Liver (tissue), 9 donors: ENCODE data around the gene CRLF1. TPM values are rescaled to one million over a fixed set of nuclear protein-coding genes. Genes with fewer than 3 reads are reported as not detected.

Source experiments
- DNase-seq: peaks from one replicate; pipeline ENCODE4 v3.0.0-alpha.2; 2017; ENCODE audit warnings: low spot score
- H3K27ac ChIP-seq, 2 donors: one replicate each; pipeline ENCODE4 v1.7.0; 2013; ENCODE audit warnings: inconsistent platforms in 2 of 2, low read length in 2 of 2, control low read depth in 1 of 2, low read depth in 1 of 2, mild to moderate bottlenecking in 1 of 2
- H3K27me3 ChIP-seq, 4 donors: one replicate each; pipeline versions ENCODE4 v1.6.1 to v1.7.0; 2013; ENCODE audit warnings: low read length in 3 of 4, inconsistent platforms in 1 of 4, mild to moderate bottlenecking in 1 of 4, moderate library complexity in 1 of 4; ENCODE audit not compliant: control insufficient read depth in 4 of 4, insufficient read depth in 4 of 4
- H3K36me3 ChIP-seq, 4 donors: one replicate each; pipeline versions ENCODE4 v1.6.1 to v1.7.0; 2013; ENCODE audit warnings: low read length in 3 of 4, mild to moderate bottlenecking in 3 of 4, low read depth in 1 of 4, moderate library complexity in 1 of 4; ENCODE audit not compliant: control insufficient read depth in 4 of 4, insufficient read depth in 3 of 4
- H3K4me1 ChIP-seq, 4 donors: one replicate each; pipeline versions ENCODE4 v1.6.1 to v1.7.0; 2013; ENCODE audit warnings: low read length in 3 of 4, mild to moderate bottlenecking in 3 of 4, moderate library complexity in 1 of 4; ENCODE audit not compliant: control insufficient read depth in 4 of 4, insufficient read depth in 4 of 4
- H3K4me3 ChIP-seq, 3 donors: one replicate each; pipeline versions ENCODE4 v1.6.1 to v1.7.0; 2013; ENCODE audit warnings: low read length in 3 of 3, control low read depth in 1 of 3, low read depth in 1 of 3, mild to moderate bottlenecking in 1 of 3
- H3K9ac ChIP-seq, 2 donors: one replicate each; pipeline ENCODE4 v1.7.0; 2013; ENCODE audit warnings: low read length in 2 of 2, mild to moderate bottlenecking in 2 of 2, moderate library complexity in 2 of 2, control low read depth in 1 of 2, low read depth in 1 of 2
- H3K9me3 ChIP-seq, 4 donors: one replicate each; pipeline versions ENCODE4 v1.6.1 to v1.7.0; 2013; ENCODE audit warnings: low read length in 3 of 4; ENCODE audit not compliant: control insufficient read depth in 4 of 4
- EGR1 ChIP-seq, 2 donors: IDR thresholded peaks; 2 replicates each; pipeline ENCODE4 v1.6.1; 2016 to 2018; ENCODE audit warnings: antibody characterized with exemption in 2 of 2, low read depth in 2 of 2
- GABPA ChIP-seq, 2 donors: IDR thresholded peaks in 1 of 2; conservative IDR thresholded peaks in 1 of 2; 2 replicates each; pipeline ENCODE4 v1.6.1; 2016; ENCODE audit warnings: antibody characterized with exemption in 2 of 2, mild to moderate bottlenecking in 1 of 2, moderate library complexity in 1 of 2
- HNF4A ChIP-seq, 2 donors: conservative IDR thresholded peaks; 2 replicates each; pipeline ENCODE4 v1.6.1; 2016; ENCODE audit warnings: antibody characterized with exemption in 2 of 2, mild to moderate bottlenecking in 2 of 2
- HNF4G ChIP-seq: IDR thresholded peaks from 2 replicates; pipeline ENCODE4 v1.6.1; 2016; ENCODE audit warnings: antibody characterized with exemption
- JUND ChIP-seq, 2 donors: IDR thresholded peaks; 2 replicates each; pipeline ENCODE4 v1.6.1; 2016; ENCODE audit warnings: antibody characterized with exemption in 2 of 2
- NR2F2 ChIP-seq: IDR thresholded peaks from 2 replicates; pipeline ENCODE4 v1.6.1; 2016; ENCODE audit warnings: antibody characterized with exemption
- RXRA ChIP-seq, 2 donors: IDR thresholded peaks; 2 replicates each; pipeline ENCODE4 v1.6.1; 2017 to 2018; ENCODE audit warnings: antibody characterized with exemption in 2 of 2, mild to moderate bottlenecking in 1 of 2
- TAF1 ChIP-seq: conservative IDR thresholded peaks from 2 replicates; pipeline ENCODE4 v1.6.1; 2016; ENCODE audit warnings: antibody characterized with exemption, mild to moderate bottlenecking
- WGBS: extraction: QIAGEN DNeasy Blood & Tissue Kit; methylation state at CpG from one replicate; pipeline ENCODE4 v1.1.7; 2013; 5-methylcytosine and 5-hydroxymethylcytosine counted together
- polyA plus RNA-seq, 2 donors: library from polyadenylated mRNA; stranded (reverse) in 1 of 2; unstranded in 1 of 2; fragments of 200-250 nt in 1 of 2; fragments of >200 nt in 1 of 2; fragmentation: Nextera tagmentation in 1 of 2; extraction: Ambion mirVana in 1 of 2; gene quantifications; one replicate each; pipeline versions ENCODE4 v1.2.1 to v1.2.3, GENCODE V29; 2013 to 2015
- total RNA-seq, 2 donors: library from RNA; depleted of rRNA; stranded (reverse); fragments of >200 nt; gene quantifications; one replicate each; pipeline ENCODE4 v1.2.3, GENCODE V29; 2014
- TF ChIP-seq, protein P1 (sequence below): fragments of 150-350 bp; IDR thresholded peaks from 2 replicates; pipeline ENCODE4 v1.5.1; 2017; ENCODE audit warnings: improper control_type of control experiment, low read depth, low read length; ENCODE audit not compliant: missing input control
- TF ChIP-seq, protein P2 (sequence below): IDR thresholded peaks from 2 replicates; pipeline ENCODE4 v1.6.1; 2016; ENCODE audit warnings: antibody characterized with exemption, mild to moderate bottlenecking
- TF ChIP-seq, protein P3 (sequence below): IDR thresholded peaks from 2 replicates; pipeline ENCODE4 v1.6.1; 2016; ENCODE audit warnings: antibody characterized with exemption
- TF ChIP-seq, protein P4 (sequence below): IDR thresholded peaks from 2 replicates; pipeline ENCODE4 v1.6.1; 2016; ENCODE audit warnings: antibody characterized with exemption
- donor health status: healthy.
- donor health status: healthy.
- donor health status: healthy.
- donor health status: healthy.
- donor health status: healthy.

The CRLF1 gene
- total and polyA plus RNA-seq, 4 donors, result 0.49 to 1.9 (median 1.6) TPM; not detected in 1

DNA sequence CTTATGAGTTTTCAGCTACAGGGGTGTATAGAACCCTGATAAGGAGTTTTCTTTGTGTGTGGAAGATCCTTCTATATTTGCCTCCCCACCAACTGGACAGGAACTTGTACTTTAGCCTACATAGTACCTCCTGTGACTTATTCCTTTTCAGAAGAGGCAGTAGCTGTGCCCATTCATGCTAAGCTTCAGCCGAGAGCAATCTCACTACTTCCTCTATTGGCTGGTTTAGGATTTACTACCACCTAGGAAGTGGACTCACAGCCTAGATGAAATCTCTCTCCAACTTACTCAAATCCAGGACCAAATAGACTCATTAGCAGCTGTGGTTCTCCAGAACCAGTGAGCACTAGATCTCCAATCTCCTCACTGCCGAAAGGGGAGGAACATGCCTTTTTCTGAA lies 20.3 kb downstream of the CRLF1 start:
- whole genome bisulfite sequencing, result 64% methylated on average over 2 of the region's 2 CpGs
- no peak for DNase-seq
- Histone ChIP-seq H3K4me3 (no peak overlapping the region), H3K9me3 (no peaks in the 10 kb centered on the region), H3K4me1 (peaks cover 5 to 17% (median 11%) of the 10 kb centered on the region in 4 donors), H3K27me3 (no peaks in the 10 kb centered on the region), H3K36me3 (peaks cover 0 to 3% (median 1%) of the 10 kb centered on the region in 4 donors), H3K9ac (no peak overlapping the region), H3K27ac (no peak overlapping the region)
- TF ChIP-seq TAF1, result no peak
- TF ChIP-seq, protein P1, sequence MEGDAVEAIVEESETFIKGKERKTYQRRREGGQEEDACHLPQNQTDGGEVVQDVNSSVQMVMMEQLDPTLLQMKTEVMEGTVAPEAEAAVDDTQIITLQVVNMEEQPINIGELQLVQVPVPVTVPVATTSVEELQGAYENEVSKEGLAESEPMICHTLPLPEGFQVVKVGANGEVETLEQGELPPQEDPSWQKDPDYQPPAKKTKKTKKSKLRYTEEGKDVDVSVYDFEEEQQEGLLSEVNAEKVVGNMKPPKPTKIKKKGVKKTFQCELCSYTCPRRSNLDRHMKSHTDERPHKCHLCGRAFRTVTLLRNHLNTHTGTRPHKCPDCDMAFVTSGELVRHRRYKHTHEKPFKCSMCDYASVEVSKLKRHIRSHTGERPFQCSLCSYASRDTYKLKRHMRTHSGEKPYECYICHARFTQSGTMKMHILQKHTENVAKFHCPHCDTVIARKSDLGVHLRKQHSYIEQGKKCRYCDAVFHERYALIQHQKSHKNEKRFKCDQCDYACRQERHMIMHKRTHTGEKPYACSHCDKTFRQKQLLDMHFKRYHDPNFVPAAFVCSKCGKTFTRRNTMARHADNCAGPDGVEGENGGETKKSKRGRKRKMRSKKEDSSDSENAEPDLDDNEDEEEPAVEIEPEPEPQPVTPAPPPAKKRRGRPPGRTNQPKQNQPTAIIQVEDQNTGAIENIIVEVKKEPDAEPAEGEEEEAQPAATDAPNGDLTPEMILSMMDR, result no peak
- TF ChIP-seq, protein P2, sequence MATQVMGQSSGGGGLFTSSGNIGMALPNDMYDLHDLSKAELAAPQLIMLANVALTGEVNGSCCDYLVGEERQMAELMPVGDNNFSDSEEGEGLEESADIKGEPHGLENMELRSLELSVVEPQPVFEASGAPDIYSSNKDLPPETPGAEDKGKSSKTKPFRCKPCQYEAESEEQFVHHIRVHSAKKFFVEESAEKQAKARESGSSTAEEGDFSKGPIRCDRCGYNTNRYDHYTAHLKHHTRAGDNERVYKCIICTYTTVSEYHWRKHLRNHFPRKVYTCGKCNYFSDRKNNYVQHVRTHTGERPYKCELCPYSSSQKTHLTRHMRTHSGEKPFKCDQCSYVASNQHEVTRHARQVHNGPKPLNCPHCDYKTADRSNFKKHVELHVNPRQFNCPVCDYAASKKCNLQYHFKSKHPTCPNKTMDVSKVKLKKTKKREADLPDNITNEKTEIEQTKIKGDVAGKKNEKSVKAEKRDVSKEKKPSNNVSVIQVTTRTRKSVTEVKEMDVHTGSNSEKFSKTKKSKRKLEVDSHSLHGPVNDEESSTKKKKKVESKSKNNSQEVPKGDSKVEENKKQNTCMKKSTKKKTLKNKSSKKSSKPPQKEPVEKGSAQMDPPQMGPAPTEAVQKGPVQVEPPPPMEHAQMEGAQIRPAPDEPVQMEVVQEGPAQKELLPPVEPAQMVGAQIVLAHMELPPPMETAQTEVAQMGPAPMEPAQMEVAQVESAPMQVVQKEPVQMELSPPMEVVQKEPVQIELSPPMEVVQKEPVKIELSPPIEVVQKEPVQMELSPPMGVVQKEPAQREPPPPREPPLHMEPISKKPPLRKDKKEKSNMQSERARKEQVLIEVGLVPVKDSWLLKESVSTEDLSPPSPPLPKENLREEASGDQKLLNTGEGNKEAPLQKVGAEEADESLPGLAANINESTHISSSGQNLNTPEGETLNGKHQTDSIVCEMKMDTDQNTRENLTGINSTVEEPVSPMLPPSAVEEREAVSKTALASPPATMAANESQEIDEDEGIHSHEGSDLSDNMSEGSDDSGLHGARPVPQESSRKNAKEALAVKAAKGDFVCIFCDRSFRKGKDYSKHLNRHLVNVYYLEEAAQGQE, result no peak
- TF ChIP-seq HNF4A (conservative IDR thresholded peaks at IDR 0.05), result no peak
- TF ChIP-seq, protein P3, sequence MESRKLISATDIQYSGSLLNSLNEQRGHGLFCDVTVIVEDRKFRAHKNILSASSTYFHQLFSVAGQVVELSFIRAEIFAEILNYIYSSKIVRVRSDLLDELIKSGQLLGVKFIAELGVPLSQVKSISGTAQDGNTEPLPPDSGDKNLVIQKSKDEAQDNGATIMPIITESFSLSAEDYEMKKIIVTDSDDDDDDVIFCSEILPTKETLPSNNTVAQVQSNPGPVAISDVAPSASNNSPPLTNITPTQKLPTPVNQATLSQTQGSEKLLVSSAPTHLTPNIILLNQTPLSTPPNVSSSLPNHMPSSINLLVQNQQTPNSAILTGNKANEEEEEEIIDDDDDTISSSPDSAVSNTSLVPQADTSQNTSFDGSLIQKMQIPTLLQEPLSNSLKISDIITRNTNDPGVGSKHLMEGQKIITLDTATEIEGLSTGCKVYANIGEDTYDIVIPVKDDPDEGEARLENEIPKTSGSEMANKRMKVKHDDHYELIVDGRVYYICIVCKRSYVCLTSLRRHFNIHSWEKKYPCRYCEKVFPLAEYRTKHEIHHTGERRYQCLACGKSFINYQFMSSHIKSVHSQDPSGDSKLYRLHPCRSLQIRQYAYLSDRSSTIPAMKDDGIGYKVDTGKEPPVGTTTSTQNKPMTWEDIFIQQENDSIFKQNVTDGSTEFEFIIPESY, result no peak
- TF ChIP-seq GABPA (IDR thresholded peaks at IDR 0.05 in 1 of 2, conservative IDR thresholded peaks at IDR 0.05 in 1 of 2), result no peak

DNA sequence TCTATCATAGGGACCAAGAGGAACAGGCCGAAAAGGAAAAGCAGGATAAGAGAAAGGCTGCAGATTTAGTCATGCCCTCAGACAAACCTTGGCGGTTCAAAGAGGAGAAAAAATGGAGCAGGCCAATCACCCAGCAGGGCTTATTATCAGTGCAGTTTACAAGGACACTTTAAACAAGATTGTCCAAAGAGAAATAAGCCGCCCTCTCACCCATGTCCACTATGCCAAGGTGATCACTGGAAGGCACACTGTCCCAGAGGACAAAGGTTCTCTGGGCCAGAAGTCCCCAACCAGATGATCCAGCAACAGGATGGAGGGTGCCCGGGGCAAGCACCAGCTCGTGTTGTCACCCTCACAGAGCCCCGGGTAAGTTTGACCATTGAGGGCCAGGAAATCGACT lies 26.3 kb downstream of the CRLF1 start:
- H3K9ac ChIP-seq, result no peak overlapping the region
- H3K36me3 ChIP-seq, result peaks cover 3 to 20% (median 11%) of the 10 kb centered on the region in 4 donors
- peaks cover 0 to 6% (median 4%) of the 10 kb centered on the region in 4 donors for H3K4me1 ChIP-seq
- TF ChIP-seq NR2F2, result no peak
- peak in 1 of 2 donors; percentile 41 for TF ChIP-seq RXRA (IDR thresholded peaks at IDR 0.05)
- peak; percentile 51 to 71 for TF ChIP-seq HNF4A (conservative IDR thresholded peaks at IDR 0.05)
- 53% methylated on average over 7 of the region's 7 CpGs for WGBS
- no peaks in the 10 kb centered on the region for H3K27me3 ChIP-seq
- H3K9me3 ChIP-seq, result no peaks in the 10 kb centered on the region
- no peak for DNase-seq
- no peak overlapping the region for H3K27ac ChIP-seq
- H3K4me3 ChIP-seq, result no peak overlapping the region

DNA sequence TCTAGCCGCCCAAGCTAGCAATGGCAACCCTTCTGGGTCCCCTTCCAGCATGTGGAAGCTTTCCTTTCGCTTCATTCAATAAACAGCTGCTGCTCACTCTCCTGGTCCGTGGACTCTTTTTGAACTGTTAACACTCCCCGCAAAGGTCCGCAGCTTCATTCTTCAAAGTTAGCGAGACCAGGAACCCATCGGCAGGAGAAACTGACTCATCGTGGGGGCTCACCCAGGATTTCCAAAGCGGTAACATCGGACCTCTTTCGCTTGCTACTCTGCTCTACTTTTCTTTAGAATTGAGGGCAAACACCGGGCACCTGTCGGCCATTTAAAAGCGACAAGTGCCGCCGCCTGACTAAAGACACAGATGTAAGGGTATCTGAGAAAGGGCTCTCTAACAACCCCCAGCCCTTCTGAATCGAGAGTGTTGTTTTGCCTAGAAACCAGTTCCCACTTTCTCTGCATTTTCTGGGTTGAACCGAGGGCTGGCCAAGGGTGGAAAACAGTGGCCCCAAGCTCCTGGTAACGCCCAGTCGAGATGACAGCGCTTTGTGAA lies 29.2 kb downstream of the CRLF1 start:
- TF ChIP-seq EGR1 (IDR thresholded peaks at IDR 0.05; ENCODE audit: low read depth in 2 of 2) (no peak), HNF4A (conservative IDR thresholded peaks at IDR 0.05) (no peak), JUND (IDR thresholded peaks at IDR 0.05) (no peak), HNF4G (no peak)
- TF ChIP-seq, protein P4, sequence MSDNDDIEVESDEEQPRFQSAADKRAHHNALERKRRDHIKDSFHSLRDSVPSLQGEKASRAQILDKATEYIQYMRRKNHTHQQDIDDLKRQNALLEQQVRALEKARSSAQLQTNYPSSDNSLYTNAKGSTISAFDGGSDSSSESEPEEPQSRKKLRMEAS, result no peak
- TF ChIP-seq, protein P3, result no peak
- DNase-seq, result no peak
- Histone ChIP-seq H3K9ac (no peak overlapping the region), H3K36me3 (peaks cover 13 to 36% (median 25%) of the 10 kb centered on the region in 4 donors), H3K27ac (no peak overlapping the region), H3K4me3 (no peak overlapping the region), H3K4me1 (peaks cover 4 to 14% (median 10%) of the 10 kb centered on the region in 4 donors), H3K9me3 (no peaks in the 10 kb centered on the region), H3K27me3 (no peaks in the 10 kb centered on the region)
- WGBS, result 94% methylated on average over 21 of the region's 21 CpGs
